ENCODE data around the gene HAO1.
A peak's percentile ranks its signal among the peaks of the same experiment; 100 is the strongest.

Gene HAO1

GRCh38 chr20:7938058-7938457 lies 2.2 kb downstream of the HAO1 start:
- in situ Hi-C loops (cut with HindIII; ENCODE audit: low pct_ligation_motif_present, low sequenced_read_pairs): no loop called here

GRCh38 chr20:7937328-7937727 lies 2.9 kb downstream of the HAO1 start:
- Histone ChIP-seq H3K36me3 (replicated peaks) (no peaks in the 10 kb centered on the region), H3K27ac (no peak overlapping the region), H3K27me3 (replicated peaks) (no peaks in the 10 kb centered on the region), H3K4me3 (ENCODE audit: low read depth, low read length) (no peak overlapping the region)
- in situ Hi-C loops (cut with HindIII; ENCODE audit: low pct_ligation_motif_present, low sequenced_read_pairs): no loop called here
- no peak for DNase-seq
- no peak for TF ChIP-seq CTCF (IDR thresholded peaks at IDR 0.05; ENCODE audit: low read depth, low read length, missing control alignments)

More at GRCh38 chr20:7938058-7938457, 2.2 kb downstream of the HAO1 start:
- Histone ChIP-seq H3K27ac (no peak overlapping the region), H3K36me3 (replicated peaks) (no peaks in the 10 kb centered on the region), H3K27me3 (replicated peaks) (no peaks in the 10 kb centered on the region), H3K4me3 (ENCODE audit: low read depth, low read length) (no peak overlapping the region)
- no peak for DNase-seq
- no peak for TF ChIP-seq CTCF (IDR thresholded peaks at IDR 0.05; ENCODE audit: low read depth, low read length, missing control alignments)

GRCh38 chr20:7935027-7935551 lies 5.2 kb downstream of the HAO1 start:
- H3K4me3 ChIP-seq (ENCODE audit: low read depth, low read length): no peak overlapping the region
- no peaks in the 10 kb centered on the region for H3K27me3 ChIP-seq (replicated peaks)
- H3K36me3 ChIP-seq (replicated peaks): no peaks in the 10 kb centered on the region
- in situ Hi-C loops (cut with HindIII; ENCODE audit: low pct_ligation_motif_present, low sequenced_read_pairs): no loop called here
- TF ChIP-seq CTCF (IDR thresholded peaks at IDR 0.05; ENCODE audit: low read depth, low read length, missing control alignments): no peak
- H3K27ac ChIP-seq: no peak overlapping the region
- no peak for DNase-seq

DNA sequence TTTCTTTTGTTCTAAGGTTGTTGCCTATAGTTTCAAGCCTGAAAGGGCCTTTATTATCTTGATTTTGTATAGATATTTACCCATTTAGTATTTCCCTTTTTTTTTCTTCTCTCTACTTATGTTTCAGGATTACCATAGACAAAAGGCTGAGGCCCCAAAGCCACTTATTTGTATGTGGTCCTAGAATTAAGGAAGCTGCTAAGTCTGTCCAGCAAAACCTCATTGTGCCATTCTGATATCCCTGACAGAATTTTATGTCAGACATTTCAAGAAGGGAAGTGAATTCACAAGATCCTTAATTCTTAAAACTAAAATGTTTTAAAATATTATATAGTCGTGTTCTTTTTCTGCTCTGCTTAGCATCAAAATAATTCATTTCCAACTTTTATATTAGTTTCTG lies 6.9 kb downstream of the HAO1 start:
- no peak for DNase-seq
- Histone ChIP-seq H3K27me3 (replicated peaks) (no peaks in the 10 kb centered on the region), H3K36me3 (replicated peaks) (no peaks in the 10 kb centered on the region), H3K4me3 (ENCODE audit: low read depth, low read length) (no peak overlapping the region), H3K27ac (no peak overlapping the region)
- TF ChIP-seq CTCF (IDR thresholded peaks at IDR 0.05; ENCODE audit: low read depth, low read length, missing control alignments): no peak
- in situ Hi-C loops (cut with HindIII; ENCODE audit: low pct_ligation_motif_present, low sequenced_read_pairs): no loop called here

DNA sequence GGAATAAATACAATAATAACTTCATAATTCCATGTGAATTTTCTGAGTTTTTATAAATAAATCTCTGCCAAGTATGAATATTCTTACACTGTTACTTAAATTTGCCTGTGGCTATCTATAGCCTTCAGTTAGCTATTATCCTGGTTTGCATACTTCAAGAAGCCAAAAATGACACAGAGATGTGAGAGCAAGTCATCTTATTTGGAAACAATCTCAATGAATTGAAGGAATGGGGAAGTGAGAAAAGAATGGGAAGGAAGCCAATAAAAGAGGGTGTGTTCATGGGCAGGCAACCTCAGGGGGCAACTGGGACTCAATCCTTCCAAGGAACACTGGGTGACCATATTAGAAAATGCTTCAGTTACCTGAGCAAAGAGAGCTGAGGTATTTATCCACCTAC lies 9.9 kb downstream of the HAO1 start:
- Histone ChIP-seq H3K27ac (no peak overlapping the region), H3K4me3 (ENCODE audit: low read depth, low read length) (no peak overlapping the region), H3K27me3 (replicated peaks) (no peaks in the 10 kb centered on the region), H3K36me3 (replicated peaks) (no peaks in the 10 kb centered on the region)
- no peak for DNase-seq
- in situ Hi-C loops (cut with HindIII; ENCODE audit: low pct_ligation_motif_present, low sequenced_read_pairs): no loop called here
- TF ChIP-seq CTCF (IDR thresholded peaks at IDR 0.05; ENCODE audit: low read depth, low read length, missing control alignments): no peak

GRCh38 chr20:7926767-7927166 lies 13.5 kb downstream of the HAO1 start:
- TF ChIP-seq CTCF (IDR thresholded peaks at IDR 0.05; ENCODE audit: low read depth, low read length, missing control alignments): peak; percentile 73
- no peaks in the 10 kb centered on the region for H3K36me3 ChIP-seq (replicated peaks)
- H3K27ac ChIP-seq: no peak overlapping the region
- in situ Hi-C loops (cut with HindIII; ENCODE audit: low pct_ligation_motif_present, low sequenced_read_pairs): no loop called here
- no peaks in the 10 kb centered on the region for H3K27me3 ChIP-seq (replicated peaks)
- DNase-seq: peak; percentile 39
- H3K4me3 ChIP-seq (ENCODE audit: low read depth, low read length): no peak overlapping the region
